ENCODE data around the gene VCX2. TPM values are rescaled to one million over a fixed set of nuclear protein-coding genes. Genes with fewer than 3 reads are reported as not detected.

Gene VCX2
- total and polyA plus RNA-seq, 9 of the 15 experiments (the other 6 are each of a cell fraction or from before 2014, with no cell fraction given): not detected

- WGBS (ENCODE audit: insufficient coverage, low coverage, missing lambda C conversion rate): 0% methylated on average over 2 of the region's 6 CpGs
- Histone ChIP-seq H3K9me1 (ENCODE audit: control insufficient read depth, insufficient read depth, low read length) (no peaks in the 10 kb centered on the region), H3K9me3 (replicated peaks; ENCODE audit: control insufficient read depth, insufficient read depth, low read depth, low read length) (no peaks in the 10 kb centered on the region), H3K36me3 (ENCODE audit: control insufficient read depth, insufficient read depth, low read length) (no peaks in the 10 kb centered on the region), H3K79me2 (ENCODE audit: control insufficient read depth, insufficient read depth, low read length) (no peaks in the 10 kb centered on the region), H3K27me3 (ENCODE audit: control insufficient read depth in 2 of 2, insufficient read depth in 2 of 2, low read length in 2 of 2) (no peaks in the 10 kb centered on the region), H4K20me1 (replicated peaks; ENCODE audit: control insufficient read depth, insufficient read depth, low read length) (no peaks in the 10 kb centered on the region), H3K4me3 (no peak overlapping the region), H2AFZ (ENCODE audit: low read depth, low read length) (no peak overlapping the region), H3K4me1 (replicated peaks in 1 of 2; ENCODE audit: control insufficient read depth in 2 of 2, insufficient read depth in 2 of 2, low read length in 2 of 2) (no peaks in the 10 kb centered on the region), H3K4me2 (ENCODE audit: insufficient read depth, low read length) (no peak overlapping the region), H3K27ac (ENCODE audit: extremely low read depth, low read depth, low read length) (no peak overlapping the region), H3K9ac (ENCODE audit: insufficient read depth in 1 of 2, low read depth in 2 of 2, low read length in 2 of 2) (no peak overlapping the region)
- in situ Hi-C loops (cut with MboI) (no loop called here), intact Hi-C loops (cut with micrococcal nuclease) (no loop called here)
- ChIA-PET POLR2A (no interaction called here), CTCF (ENCODE audit: low intra/inter-chr PET ratio) (interaction anchor here (0.6 kb wide), 1 partner anchor 533 kb away, joined by 3 read pairs; no protein-coding TSS in a partner anchor)
- DNase-seq (ENCODE audit: extremely low read depth in 1 of 4, low spot score in 3 of 4): no peak
- TF ChIP-seq HDAC6 (IDR thresholded peaks at IDR 0.05; ENCODE audit: low read depth, low read length) (no peak), CSDE1 (IDR thresholded peaks at IDR 0.05) (no peak), FIP1L1 (IDR thresholded peaks at IDR 0.05; ENCODE audit: low read depth, low read length, poor library complexity, severe bottlenecking) (no peak)
- ATAC-seq: no peak
- FAIRE-seq: no peak
- BruUV-seq (replicated peaks): no TSS peak
These were observed 45.5 kb downstream of the VCX2 start for GRCh38 chrX:8125566-8125965.

GRCh38 chrX:8122538-8122937 is 48.5 kb downstream of the VCX2 start:
- no TSS peak for BruUV-seq (replicated peaks)
- DNase-seq (ENCODE audit: extremely low read depth in 1 of 4, low spot score in 3 of 4): no peak
- no peak for FAIRE-seq
- Histone ChIP-seq H3K79me2 (ENCODE audit: control insufficient read depth, insufficient read depth, low read length) (no peaks in the 10 kb centered on the region), H3K9me3 (replicated peaks; ENCODE audit: control insufficient read depth, insufficient read depth, low read depth, low read length) (no peaks in the 10 kb centered on the region), H2AFZ (ENCODE audit: low read depth, low read length) (no peak overlapping the region), H3K4me1 (replicated peaks in 1 of 2; ENCODE audit: control insufficient read depth in 2 of 2, insufficient read depth in 2 of 2, low read length in 2 of 2) (no peaks in the 10 kb centered on the region), H3K9me1 (ENCODE audit: control insufficient read depth, insufficient read depth, low read length) (no peaks in the 10 kb centered on the region), H3K27ac (ENCODE audit: extremely low read depth, low read depth, low read length) (no peak overlapping the region), H4K20me1 (replicated peaks; ENCODE audit: control insufficient read depth, insufficient read depth, low read length) (no peaks in the 10 kb centered on the region), H3K4me2 (ENCODE audit: insufficient read depth, low read length) (no peak overlapping the region), H3K4me3 (no peak overlapping the region), H3K9ac (ENCODE audit: insufficient read depth in 1 of 2, low read depth in 2 of 2, low read length in 2 of 2) (no peak overlapping the region), H3K36me3 (ENCODE audit: control insufficient read depth, insufficient read depth, low read length) (no peaks in the 10 kb centered on the region), H3K27me3 (ENCODE audit: control insufficient read depth in 2 of 2, insufficient read depth in 2 of 2, low read length in 2 of 2) (no peaks in the 10 kb centered on the region)
- in situ Hi-C loops (cut with MboI) (no loop called here), intact Hi-C loops (cut with micrococcal nuclease) (no loop called here)
- ChIA-PET CTCF (ENCODE audit: low intra/inter-chr PET ratio) (no interaction called here), POLR2A (no interaction called here)
- 0% methylated on average over 2 of the region's 6 CpGs for WGBS (ENCODE audit: insufficient coverage, low coverage, missing lambda C conversion rate)
- no peak for ATAC-seq
- no peak for TF ChIP-seq ZNF717 (CRISPR knock-in tag; IDR thresholded peaks at IDR 0.05)
- no peak for TF ChIP-seq IFI16 (CRISPR knock-in tag; IDR thresholded peaks at IDR 0.05)
- no peak for TF ChIP-seq THAP12 (CRISPR knock-in tag; IDR thresholded peaks at IDR 0.05)
- no peak for TF ChIP-seq OTX1 (CRISPR knock-in tag; IDR thresholded peaks at IDR 0.05)
- no peak for TF ChIP-seq LCOR (CRISPR knock-in tag; IDR thresholded peaks at IDR 0.05)
- TF ChIP-seq MXI1 (IDR thresholded peaks at IDR 0.05; ENCODE audit: low read depth, low read length): no peak
- TF ChIP-seq ZNF146 (CRISPR knock-in tag; IDR thresholded peaks at IDR 0.05; ENCODE audit: unreplicated experiment): no peak
- TF ChIP-seq ZNF76 (CRISPR knock-in tag; IDR thresholded peaks at IDR 0.05; ENCODE audit: borderline replicate concordance): no peak

All from K562 (cell line).